Measurements from ENCODE around the gene RAD23B.

DNA sequence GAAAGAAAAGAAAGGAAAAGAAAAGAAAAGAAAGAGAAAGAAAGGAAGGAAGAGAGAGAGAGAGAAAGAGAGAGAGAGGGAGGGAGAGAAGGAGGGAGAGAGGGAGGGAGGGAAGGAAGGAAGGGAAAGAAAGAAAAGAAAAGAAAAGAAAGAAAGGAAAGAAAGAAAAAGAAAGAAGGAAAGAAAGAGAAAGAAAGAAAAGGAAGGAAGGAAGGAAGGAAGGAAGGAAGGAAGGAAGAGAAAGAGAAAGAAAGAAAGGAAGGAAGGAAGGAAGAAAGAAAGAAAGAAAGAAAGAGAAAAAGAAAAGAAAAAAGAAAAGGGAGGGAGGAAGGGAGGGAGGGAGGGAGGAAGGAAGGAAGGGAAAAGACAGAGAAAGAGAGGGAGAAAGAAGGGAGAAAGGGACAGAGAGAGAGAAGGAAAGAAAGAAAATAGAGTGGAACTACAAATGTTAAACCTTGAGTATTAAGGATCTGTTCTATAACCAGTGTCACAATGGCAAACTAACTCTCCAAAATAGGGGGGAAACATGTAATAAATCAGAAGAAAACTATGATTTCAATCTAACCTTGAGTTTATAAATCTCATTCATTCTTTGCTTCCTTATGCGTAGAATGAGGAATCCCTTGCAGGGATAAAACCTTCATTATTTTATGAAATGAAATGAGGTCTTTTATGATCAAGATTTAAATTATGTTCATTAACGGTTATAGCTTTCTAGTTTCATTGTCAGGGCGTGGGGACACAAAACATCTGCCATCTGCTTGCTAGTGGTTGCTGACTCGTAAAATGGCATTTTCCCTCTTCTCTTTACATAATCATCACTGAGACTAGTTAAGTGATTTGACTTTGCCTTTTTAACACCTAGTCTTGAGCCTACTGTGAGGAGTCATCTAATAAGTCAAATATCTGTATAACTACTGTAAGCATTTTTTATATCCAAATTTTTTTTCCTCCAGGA, 40.7 kb upstream of the RAD23B start:
- TF ChIP-seq, protein P1, sequence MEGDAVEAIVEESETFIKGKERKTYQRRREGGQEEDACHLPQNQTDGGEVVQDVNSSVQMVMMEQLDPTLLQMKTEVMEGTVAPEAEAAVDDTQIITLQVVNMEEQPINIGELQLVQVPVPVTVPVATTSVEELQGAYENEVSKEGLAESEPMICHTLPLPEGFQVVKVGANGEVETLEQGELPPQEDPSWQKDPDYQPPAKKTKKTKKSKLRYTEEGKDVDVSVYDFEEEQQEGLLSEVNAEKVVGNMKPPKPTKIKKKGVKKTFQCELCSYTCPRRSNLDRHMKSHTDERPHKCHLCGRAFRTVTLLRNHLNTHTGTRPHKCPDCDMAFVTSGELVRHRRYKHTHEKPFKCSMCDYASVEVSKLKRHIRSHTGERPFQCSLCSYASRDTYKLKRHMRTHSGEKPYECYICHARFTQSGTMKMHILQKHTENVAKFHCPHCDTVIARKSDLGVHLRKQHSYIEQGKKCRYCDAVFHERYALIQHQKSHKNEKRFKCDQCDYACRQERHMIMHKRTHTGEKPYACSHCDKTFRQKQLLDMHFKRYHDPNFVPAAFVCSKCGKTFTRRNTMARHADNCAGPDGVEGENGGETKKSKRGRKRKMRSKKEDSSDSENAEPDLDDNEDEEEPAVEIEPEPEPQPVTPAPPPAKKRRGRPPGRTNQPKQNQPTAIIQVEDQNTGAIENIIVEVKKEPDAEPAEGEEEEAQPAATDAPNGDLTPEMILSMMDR (IDR thresholded peaks at IDR 0.05): no peak
- no peak for TF ChIP-seq EP300 (IDR thresholded peaks at IDR 0.05)

Data from tibial nerve (tissue), 4 donors.